Mesothelial cell of epicardium (in vitro differentiated cells): ENCODE data around the gene PRR3. TPM values are rescaled to one million over a fixed set of nuclear protein-coding genes. Genes with fewer than 3 reads are reported as not detected.
"Not testable (repeated sequence)": the region's sequence is repeated elsewhere in the genome, so short reads cannot be mapped to it uniquely, and the experiment has no call there.

Source experiments
- DNase-seq, 2 experiments: peaks; one replicate each; pipeline ENCODE4 v3.0.0; 2021; ENCODE audit warnings: low spot score in 2 of 2; ENCODE audit not compliant: unreplicated experiment in 2 of 2
- H3K27ac Mint-ChIP-seq: 2 replicates; pipeline ENCODE4 v1.8.0; 2021; ENCODE audit warnings: mixed read lengths
- H3K27me3 Mint-ChIP-seq: 2 replicates; pipeline ENCODE4 v1.8.0; 2021; ENCODE audit warnings: low read depth, mixed read lengths
- H3K36me3 Mint-ChIP-seq: 2 replicates; pipeline ENCODE4 v1.8.0; 2021; ENCODE audit warnings: mixed read lengths
- H3K4me1 Mint-ChIP-seq: 2 replicates; pipeline ENCODE4 v1.8.0; 2021; ENCODE audit warnings: mixed read lengths
- H3K4me3 Mint-ChIP-seq: 2 replicates; pipeline ENCODE4 v1.8.0; 2021; ENCODE audit warnings: mild to moderate bottlenecking, moderate library complexity, mixed read lengths
- H3K9me3 Mint-ChIP-seq: 2 replicates; pipeline ENCODE4 v1.8.0; 2021; ENCODE audit warnings: mixed read lengths
- CTCF ChIP-seq: fragments of 200-600 bp; sonication (generic); IDR thresholded peaks from one replicate; pipeline ENCODE4 v1.5.0; 2021; ENCODE audit warnings: antibody characterized with exemption; ENCODE audit not compliant: unreplicated experiment
- total RNA-seq: library from RNA; stranded (reverse); gene quantifications from 3 replicates; pipeline ENCODE4 v1.2.1, GENCODE V29; 2021

The PRR3 gene
- total RNA-seq, 1 donor from 2014 or later, result 25.5 TPM

DNA sequence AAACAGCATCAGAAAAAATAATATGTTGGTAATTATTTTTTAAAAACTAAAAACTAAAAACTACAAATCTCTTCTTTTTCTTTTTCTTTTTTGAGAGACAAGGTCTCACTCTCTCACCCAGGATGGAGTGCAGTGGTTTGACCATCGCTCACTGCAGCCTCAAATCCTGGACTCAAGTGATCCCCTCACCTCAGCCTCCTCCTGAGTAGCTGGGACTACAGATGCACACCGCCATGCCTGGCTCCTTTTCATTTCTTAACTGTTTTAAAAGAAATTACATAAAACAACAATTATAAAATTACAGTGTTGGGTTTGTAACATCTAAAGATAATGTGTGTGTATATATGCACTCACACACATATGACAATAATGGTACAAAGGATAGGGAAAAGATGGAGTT lies 43.6 kb upstream of the PRR3 start:
- Mint-ChIP-seq H3K36me3 (no peaks in the 10 kb centered on the region), H3K27ac (no peak overlapping the region), H3K9me3 (no peaks in the 10 kb centered on the region), H3K27me3 (peaks cover 5% of the 10 kb centered on the region), H3K4me3 (no peak overlapping the region), H3K4me1 (peaks cover 6% of the 10 kb centered on the region)
- no peak for DNase-seq
- no peak for TF ChIP-seq CTCF

- H3K27me3 Mint-ChIP-seq, result peaks cover 5% of the 10 kb centered on the region
- H3K36me3 Mint-ChIP-seq, result no peaks in the 10 kb centered on the region
- H3K4me1 Mint-ChIP-seq, result peaks cover 6% of the 10 kb centered on the region
- no peaks in the 10 kb centered on the region for H3K9me3 Mint-ChIP-seq
- no peak for TF ChIP-seq CTCF
- no peak for DNase-seq
- peak overlapping the region; percentile 90 for H3K27ac Mint-ChIP-seq
- H3K4me3 Mint-ChIP-seq, result peak overlapping the region; percentile 80
Observed at GRCh38 chr6:30515106-30515505, 42.0 kb upstream of the PRR3 start.

DNA sequence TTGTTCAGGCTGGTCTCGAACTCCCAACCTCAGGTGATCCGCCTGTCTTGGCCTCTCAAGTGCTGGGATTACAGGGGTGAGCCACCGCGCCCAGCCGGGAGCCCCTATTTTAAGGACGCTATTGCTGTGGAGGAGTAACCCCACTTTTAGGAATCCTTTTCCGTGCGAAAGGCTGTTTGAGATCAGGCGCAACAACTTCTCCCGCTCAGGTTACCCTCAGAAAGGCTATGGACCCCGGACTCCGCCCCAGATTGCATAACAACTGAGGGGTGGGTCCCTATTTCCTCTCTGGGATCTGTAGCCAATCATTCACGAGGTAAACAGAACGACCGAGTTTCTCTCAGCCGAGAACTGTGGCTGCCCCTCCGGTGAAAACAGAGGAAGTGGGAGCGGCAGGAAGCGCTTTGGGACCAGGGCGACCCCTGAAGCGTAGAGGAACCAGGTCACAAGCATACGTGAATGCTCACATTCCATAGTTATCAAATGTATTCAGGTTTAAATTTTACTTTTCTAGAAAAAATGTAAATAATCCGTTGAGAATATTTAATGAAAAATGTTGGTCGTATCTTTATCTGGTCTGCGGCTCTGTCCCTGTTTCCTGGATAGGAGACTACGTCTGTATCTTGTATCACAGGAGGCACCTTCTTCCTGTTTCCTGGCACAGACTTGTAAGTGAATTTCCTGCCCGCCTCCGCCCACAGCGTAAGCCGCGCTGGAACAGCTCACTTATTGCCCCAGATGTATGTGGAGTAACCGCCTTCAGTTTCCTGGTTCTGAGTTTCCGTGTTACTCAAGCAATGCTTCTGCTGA lies 40.9 kb upstream of the PRR3 start:
- H3K27me3 Mint-ChIP-seq, result peaks cover 7% of the 10 kb centered on the region
- TF ChIP-seq CTCF, result no peak
- H3K4me3 Mint-ChIP-seq, result peak overlapping the region; percentile 80
- no peaks in the 10 kb centered on the region for H3K36me3 Mint-ChIP-seq
- peak overlapping the region; percentile 99 for H3K27ac Mint-ChIP-seq
- peak; percentile 49 to 77 for DNase-seq
- peaks cover 6% of the 10 kb centered on the region for H3K4me1 Mint-ChIP-seq
- no peaks in the 10 kb centered on the region for H3K9me3 Mint-ChIP-seq

DNA sequence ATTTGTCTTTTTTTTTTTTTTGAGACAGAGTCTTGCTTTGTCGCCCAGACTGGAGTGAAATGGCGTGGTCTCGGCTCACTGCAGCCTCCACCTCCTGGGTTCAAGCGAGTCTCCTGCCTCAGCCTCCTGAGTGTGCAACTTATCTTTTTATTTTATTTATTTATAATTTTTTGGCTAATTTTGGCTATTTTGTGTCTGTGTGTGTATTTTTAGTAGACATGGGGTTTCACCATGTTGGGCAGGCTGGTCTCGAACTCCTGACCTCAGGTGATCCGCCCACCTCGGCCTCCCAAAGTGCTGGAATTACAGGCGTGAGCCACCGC lies 40.4 kb upstream of the PRR3 start:
- DNase-seq, H3K9me3 Mint-ChIP-seq, H3K4me1 Mint-ChIP-seq, H3K27me3 Mint-ChIP-seq, H3K36me3 Mint-ChIP-seq: not testable (repeated sequence)
- Mint-ChIP-seq H3K4me3 (peak overlapping the region; percentile 80), H3K27ac (peak overlapping the region; percentile 99)

DNA sequence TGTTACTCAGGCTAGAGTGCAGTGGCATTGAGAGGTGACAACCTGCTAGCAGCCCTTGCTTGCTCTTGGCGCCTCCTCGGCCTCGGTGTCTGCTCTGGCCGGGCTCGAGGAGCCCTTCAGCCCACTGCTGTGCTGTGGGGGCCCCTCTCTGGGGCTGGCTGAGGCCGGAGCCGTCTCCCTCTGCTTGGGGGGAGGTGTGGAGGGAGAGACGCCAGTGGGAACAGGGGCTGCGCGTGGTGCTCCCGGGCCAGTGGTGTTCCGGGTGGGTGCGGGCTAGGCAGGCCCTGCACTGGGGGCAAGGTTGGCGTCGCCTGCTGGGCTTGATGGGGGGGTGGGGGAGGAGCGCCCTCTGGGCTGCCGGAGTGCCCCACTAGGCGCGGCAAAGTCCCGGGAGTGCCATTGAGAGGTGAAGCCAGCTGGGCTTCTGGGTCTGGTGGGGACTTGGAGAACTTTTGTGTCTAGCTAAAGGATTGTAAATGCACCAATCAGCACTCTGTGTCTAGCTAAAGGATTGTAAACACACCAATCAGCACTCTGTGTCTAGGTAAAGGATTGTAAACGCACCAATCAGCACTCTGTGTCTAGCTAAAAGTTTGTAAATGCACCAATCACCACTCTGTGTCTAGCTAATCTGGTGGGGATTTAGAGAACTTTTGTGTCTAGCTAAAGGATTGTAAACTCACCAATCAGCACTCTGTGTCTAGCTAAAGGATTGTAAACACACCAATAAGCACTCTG lies 39.2 kb upstream of the PRR3 start:
- not testable (repeated sequence) for H3K4me1 Mint-ChIP-seq, H3K27ac Mint-ChIP-seq, DNase-seq, H3K9me3 Mint-ChIP-seq, H3K36me3 Mint-ChIP-seq
- Mint-ChIP-seq H3K4me3 (peak overlapping the region; percentile 15), H3K27me3 (peaks cover 17% of the 10 kb centered on the region)

GRCh38 chr6:30518505-30519145 lies 38.5 kb upstream of the PRR3 start:
- peaks cover 24% of the 10 kb centered on the region for H3K27me3 Mint-ChIP-seq
- H3K36me3 Mint-ChIP-seq, H3K9me3 Mint-ChIP-seq, H3K27ac Mint-ChIP-seq, DNase-seq, H3K4me1 Mint-ChIP-seq, H3K4me3 Mint-ChIP-seq: not testable (repeated sequence)

- TF ChIP-seq CTCF, result no peak
- no peak overlapping the region for H3K4me3 Mint-ChIP-seq
Observed at GRCh38 chr6:30520522-30520921, 36.6 kb upstream of the PRR3 start.

DNA sequence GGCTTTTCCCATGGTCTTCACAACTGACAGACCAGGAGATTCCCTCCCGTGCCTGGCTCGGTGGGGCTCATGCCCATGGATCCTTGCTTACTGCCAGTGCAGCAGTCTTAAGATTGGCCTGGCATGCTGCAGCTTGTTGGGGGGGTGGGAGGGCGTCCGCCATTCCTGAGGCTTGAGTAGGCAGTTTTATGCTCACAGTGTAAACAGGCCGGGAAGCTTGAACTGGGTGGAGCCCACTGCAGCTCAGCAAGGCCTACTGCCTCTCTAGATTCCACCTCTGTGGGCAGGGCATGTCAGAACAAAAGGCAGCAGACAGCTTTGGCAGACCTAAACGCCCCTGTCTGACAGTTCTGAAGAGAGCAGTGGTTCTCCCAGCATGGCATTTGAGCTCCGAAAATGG lies 36.0 kb upstream of the PRR3 start:
- H3K36me3 Mint-ChIP-seq, H3K9me3 Mint-ChIP-seq, H3K27ac Mint-ChIP-seq, H3K4me1 Mint-ChIP-seq, H3K4me3 Mint-ChIP-seq, DNase-seq: not testable (repeated sequence)
- peaks cover 40% of the 10 kb centered on the region for H3K27me3 Mint-ChIP-seq

More at GRCh38 chr6:30520522-30520921, 36.6 kb upstream of the PRR3 start:
- Mint-ChIP-seq H3K4me1 (peaks cover 4% of the 10 kb centered on the region), H3K36me3 (no peaks in the 10 kb centered on the region), H3K27ac (no peak overlapping the region), H3K9me3 (peaks cover 9% of the 10 kb centered on the region), H3K27me3 (peaks cover 40% of the 10 kb centered on the region)
- no peak for DNase-seq

DNA sequence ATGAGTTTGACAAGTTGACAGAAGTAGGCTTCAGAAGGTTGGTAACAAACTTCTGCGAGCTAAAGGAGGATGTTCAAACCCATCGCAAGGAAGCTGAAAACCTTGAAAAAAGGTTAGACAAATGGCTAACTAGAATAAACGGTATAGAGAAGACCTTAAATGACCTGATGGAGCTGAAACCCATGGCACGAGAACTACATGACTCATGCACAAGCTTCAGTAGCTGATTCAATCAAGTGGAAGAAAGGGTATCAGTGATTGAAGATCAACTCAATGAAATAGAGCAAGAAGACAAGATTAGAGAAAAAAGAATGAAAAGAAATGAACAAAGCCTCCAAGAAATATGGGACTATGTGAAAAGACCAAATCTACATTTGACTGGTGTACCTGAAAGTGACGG lies 35.1 kb upstream of the PRR3 start:
- not testable (repeated sequence) for H3K4me1 Mint-ChIP-seq, H3K4me3 Mint-ChIP-seq, H3K36me3 Mint-ChIP-seq, DNase-seq, H3K27ac Mint-ChIP-seq, H3K9me3 Mint-ChIP-seq
- H3K27me3 Mint-ChIP-seq, result peaks cover 40% of the 10 kb centered on the region
